GM12878 (cell line): ENCODE results near the gene EXOC8. TPM values are rescaled to one million over a fixed set of nuclear protein-coding genes. Genes with fewer than 3 reads are reported as not detected.

Experiments
- ATF7 ChIP-seq: fragments of 450-650 bp; IDR thresholded peaks from 2 replicates; pipeline ENCODE4 v1.6.1; 2016; ENCODE audit warnings: low read depth, mild to moderate bottlenecking
- ETV6 ChIP-seq, 2 experiments: fragments of 450-650 bp in 1 of 2; IDR thresholded peaks in 1 of 2; conservative IDR thresholded peaks in 1 of 2; 2 replicates each; pipeline ENCODE4 v1.6.1; 2014; ENCODE audit warnings: antibody characterized with exemption in 1 of 2, borderline replicate concordance in 1 of 2, low read depth in 1 of 2, mild to moderate bottlenecking in 1 of 2, moderate library complexity in 1 of 2
- FOS ChIP-seq: IDR thresholded peaks from 3 replicates; pipeline ENCODE4 v1.6.1; 2011; ENCODE audit warnings: borderline replicate concordance; ENCODE audit not compliant: insufficient read length; ENCODE audit errors: extremely low read depth
- GATAD2B ChIP-seq: fragments of 450-650 bp; conservative IDR thresholded peaks from 2 replicates; pipeline ENCODE4 v1.6.1; 2017; ENCODE audit warnings: low read depth, mild to moderate bottlenecking, moderate library complexity
- KDM1A ChIP-seq: fragments of 200-600 bp; sonication (generic); IDR thresholded peaks from 2 replicates; pipeline ENCODE4 v1.6.1; 2016; ENCODE audit warnings: borderline replicate concordance
- MYC ChIP-seq: IDR thresholded peaks from 2 replicates; pipeline ENCODE4 v1.6.1; 2011; ENCODE audit warnings: mild to moderate bottlenecking, low read length, moderate library complexity, inconsistent platforms; ENCODE audit not compliant: insufficient read depth, insufficient replicate concordance, insufficient read length, severe bottlenecking
- SMARCA5 ChIP-seq: fragments of 450-650 bp; IDR thresholded peaks from 2 replicates; pipeline ENCODE4 v1.6.1; 2017; ENCODE audit warnings: mild to moderate bottlenecking
- ZNF207 ChIP-seq: fragments of 450-650 bp; IDR thresholded peaks from 2 replicates; pipeline ENCODE4 v1.6.1; 2014; ENCODE audit warnings: antibody characterized with exemption, mild to moderate bottlenecking, borderline replicate concordance
- ZNF384 ChIP-seq: IDR thresholded peaks from 2 replicates; pipeline ENCODE4 v1.6.1; 2012; ENCODE audit warnings: low read depth, mild to moderate bottlenecking, low read length, improper control_type of control experiment, borderline replicate concordance
- polyA plus RNA-seq, 11 experiments: library from polyadenylated mRNA; depleted of rRNA in 4 of 11; unstranded in 6 of 11; stranded (reverse) in 5 of 11; fragments of >200 nt; fragmentation: Nextera tagmentation in 4 of 11; fragmentation: Illumina TruSeq in 1 of 11; extraction: Ambion mirVana in 4 of 11; extraction: Trizol in 1 of 11; gene quantifications; 1 replicate in 1 of 11; 2 replicates in 10 of 11; pipeline versions ENCODE4 v1.2.1 to v1.2.3, GENCODE V29; 2011 to 2016; ENCODE audit warnings: inconsistent platforms in 2 of 11, missing spikeins in 2 of 11, low read depth in 1 of 11
- total RNA-seq, 4 experiments: library from RNA; depleted of rRNA in 3 of 4; stranded (reverse); fragments of >200 nt in 3 of 4; fragmentation: Illumina TruSeq in 1 of 4; extraction: Trizol in 1 of 4; gene quantifications; 2 replicates each; pipeline versions ENCODE4 v1.2.1 to v1.2.3, GENCODE V29; 2013 to 2021
- TF ChIP-seq, protein P1 (sequence below), 3 experiments: IDR thresholded peaks in 2 of 3; conservative IDR thresholded peaks in 1 of 3; 2 replicates each; pipeline ENCODE4 v1.5.1; 2011; ENCODE audit warnings: low read depth in 3 of 3, low read length in 3 of 3, mild to moderate bottlenecking in 3 of 3, control low read depth in 2 of 3, moderate library complexity in 2 of 3, inconsistent platforms in 1 of 3, mixed read lengths in 1 of 3; ENCODE audit not compliant: control insufficient read depth in 2 of 3, insufficient read depth in 1 of 3; ENCODE audit errors: extremely low read depth in 1 of 3
- TF ChIP-seq, protein P2 (sequence below): fragments of 450-650 bp; IDR thresholded peaks from 2 replicates; pipeline ENCODE4 v1.6.1; 2017; ENCODE audit warnings: borderline replicate concordance
- TF ChIP-seq, protein P3 (sequence below): IDR thresholded peaks from 2 replicates; pipeline ENCODE4 v1.6.1; 2012; ENCODE audit warnings: mild to moderate bottlenecking, low read depth, low read length
- TF ChIP-seq, protein P4 (sequence below): fragments of 450-650 bp; IDR thresholded peaks from 2 replicates; pipeline ENCODE4 v1.6.1; 2018; ENCODE audit warnings: mild to moderate bottlenecking, low read depth, moderate library complexity; ENCODE audit not compliant: partially characterized antibody

EXOC8 gene
- total and polyA plus RNA-seq, 10 of the 15 experiments (the other 5 are each of a cell fraction or from before 2014, with no cell fraction given), result 2.0 to 11.3 (median 6.3) TPM

DNA sequence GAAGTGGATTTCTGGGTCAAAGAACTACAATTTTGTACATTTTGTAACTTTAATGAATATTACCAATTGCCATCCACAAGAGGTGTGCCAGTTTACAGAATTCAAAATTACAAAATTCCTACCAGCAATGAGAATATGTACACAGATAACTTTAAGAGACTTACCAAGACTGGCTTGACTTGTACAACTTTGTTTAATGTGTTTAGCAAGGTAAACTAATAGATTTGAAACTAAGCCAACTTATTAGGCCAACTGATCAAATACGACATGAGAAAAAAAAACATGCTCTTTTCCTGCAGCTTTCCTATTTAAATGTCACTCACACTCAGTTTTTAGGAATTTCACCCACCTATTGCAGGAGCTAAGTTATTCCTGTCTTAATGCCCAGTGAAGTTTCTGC lies 11.4 kb downstream of the EXOC8 start (continued):
- TF ChIP-seq, protein P1, sequence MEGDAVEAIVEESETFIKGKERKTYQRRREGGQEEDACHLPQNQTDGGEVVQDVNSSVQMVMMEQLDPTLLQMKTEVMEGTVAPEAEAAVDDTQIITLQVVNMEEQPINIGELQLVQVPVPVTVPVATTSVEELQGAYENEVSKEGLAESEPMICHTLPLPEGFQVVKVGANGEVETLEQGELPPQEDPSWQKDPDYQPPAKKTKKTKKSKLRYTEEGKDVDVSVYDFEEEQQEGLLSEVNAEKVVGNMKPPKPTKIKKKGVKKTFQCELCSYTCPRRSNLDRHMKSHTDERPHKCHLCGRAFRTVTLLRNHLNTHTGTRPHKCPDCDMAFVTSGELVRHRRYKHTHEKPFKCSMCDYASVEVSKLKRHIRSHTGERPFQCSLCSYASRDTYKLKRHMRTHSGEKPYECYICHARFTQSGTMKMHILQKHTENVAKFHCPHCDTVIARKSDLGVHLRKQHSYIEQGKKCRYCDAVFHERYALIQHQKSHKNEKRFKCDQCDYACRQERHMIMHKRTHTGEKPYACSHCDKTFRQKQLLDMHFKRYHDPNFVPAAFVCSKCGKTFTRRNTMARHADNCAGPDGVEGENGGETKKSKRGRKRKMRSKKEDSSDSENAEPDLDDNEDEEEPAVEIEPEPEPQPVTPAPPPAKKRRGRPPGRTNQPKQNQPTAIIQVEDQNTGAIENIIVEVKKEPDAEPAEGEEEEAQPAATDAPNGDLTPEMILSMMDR (IDR thresholded peaks at IDR 0.05 in 2 of 3, conservative IDR thresholded peaks at IDR 0.05 in 1 of 3; ENCODE audit: control insufficient read depth in 2 of 3, extremely low read depth in 1 of 3, insufficient read depth in 1 of 3, low read depth in 3 of 3, low read length in 3 of 3), result no peak
- no peak for TF ChIP-seq ATF7
- TF ChIP-seq, protein P2, sequence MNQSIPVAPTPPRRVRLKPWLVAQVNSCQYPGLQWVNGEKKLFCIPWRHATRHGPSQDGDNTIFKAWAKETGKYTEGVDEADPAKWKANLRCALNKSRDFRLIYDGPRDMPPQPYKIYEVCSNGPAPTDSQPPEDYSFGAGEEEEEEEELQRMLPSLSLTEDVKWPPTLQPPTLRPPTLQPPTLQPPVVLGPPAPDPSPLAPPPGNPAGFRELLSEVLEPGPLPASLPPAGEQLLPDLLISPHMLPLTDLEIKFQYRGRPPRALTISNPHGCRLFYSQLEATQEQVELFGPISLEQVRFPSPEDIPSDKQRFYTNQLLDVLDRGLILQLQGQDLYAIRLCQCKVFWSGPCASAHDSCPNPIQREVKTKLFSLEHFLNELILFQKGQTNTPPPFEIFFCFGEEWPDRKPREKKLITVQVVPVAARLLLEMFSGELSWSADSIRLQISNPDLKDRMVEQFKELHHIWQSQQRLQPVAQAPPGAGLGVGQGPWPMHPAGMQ, result no peak
- TF ChIP-seq, protein P3, sequence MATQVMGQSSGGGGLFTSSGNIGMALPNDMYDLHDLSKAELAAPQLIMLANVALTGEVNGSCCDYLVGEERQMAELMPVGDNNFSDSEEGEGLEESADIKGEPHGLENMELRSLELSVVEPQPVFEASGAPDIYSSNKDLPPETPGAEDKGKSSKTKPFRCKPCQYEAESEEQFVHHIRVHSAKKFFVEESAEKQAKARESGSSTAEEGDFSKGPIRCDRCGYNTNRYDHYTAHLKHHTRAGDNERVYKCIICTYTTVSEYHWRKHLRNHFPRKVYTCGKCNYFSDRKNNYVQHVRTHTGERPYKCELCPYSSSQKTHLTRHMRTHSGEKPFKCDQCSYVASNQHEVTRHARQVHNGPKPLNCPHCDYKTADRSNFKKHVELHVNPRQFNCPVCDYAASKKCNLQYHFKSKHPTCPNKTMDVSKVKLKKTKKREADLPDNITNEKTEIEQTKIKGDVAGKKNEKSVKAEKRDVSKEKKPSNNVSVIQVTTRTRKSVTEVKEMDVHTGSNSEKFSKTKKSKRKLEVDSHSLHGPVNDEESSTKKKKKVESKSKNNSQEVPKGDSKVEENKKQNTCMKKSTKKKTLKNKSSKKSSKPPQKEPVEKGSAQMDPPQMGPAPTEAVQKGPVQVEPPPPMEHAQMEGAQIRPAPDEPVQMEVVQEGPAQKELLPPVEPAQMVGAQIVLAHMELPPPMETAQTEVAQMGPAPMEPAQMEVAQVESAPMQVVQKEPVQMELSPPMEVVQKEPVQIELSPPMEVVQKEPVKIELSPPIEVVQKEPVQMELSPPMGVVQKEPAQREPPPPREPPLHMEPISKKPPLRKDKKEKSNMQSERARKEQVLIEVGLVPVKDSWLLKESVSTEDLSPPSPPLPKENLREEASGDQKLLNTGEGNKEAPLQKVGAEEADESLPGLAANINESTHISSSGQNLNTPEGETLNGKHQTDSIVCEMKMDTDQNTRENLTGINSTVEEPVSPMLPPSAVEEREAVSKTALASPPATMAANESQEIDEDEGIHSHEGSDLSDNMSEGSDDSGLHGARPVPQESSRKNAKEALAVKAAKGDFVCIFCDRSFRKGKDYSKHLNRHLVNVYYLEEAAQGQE, result no peak
- TF ChIP-seq MYC, result no peak
- TF ChIP-seq ZNF384, result no peak
- no peak for TF ChIP-seq FOS
- TF ChIP-seq GATAD2B, result no peak
- TF ChIP-seq ZNF207, result no peak
- no peak for TF ChIP-seq ETV6 (conservative IDR thresholded peaks at IDR 0.05 in 1 of 2, IDR thresholded peaks at IDR 0.05 in 1 of 2; ENCODE audit: borderline replicate concordance in 1 of 2, low read depth in 1 of 2)
- TF ChIP-seq, protein P4, sequence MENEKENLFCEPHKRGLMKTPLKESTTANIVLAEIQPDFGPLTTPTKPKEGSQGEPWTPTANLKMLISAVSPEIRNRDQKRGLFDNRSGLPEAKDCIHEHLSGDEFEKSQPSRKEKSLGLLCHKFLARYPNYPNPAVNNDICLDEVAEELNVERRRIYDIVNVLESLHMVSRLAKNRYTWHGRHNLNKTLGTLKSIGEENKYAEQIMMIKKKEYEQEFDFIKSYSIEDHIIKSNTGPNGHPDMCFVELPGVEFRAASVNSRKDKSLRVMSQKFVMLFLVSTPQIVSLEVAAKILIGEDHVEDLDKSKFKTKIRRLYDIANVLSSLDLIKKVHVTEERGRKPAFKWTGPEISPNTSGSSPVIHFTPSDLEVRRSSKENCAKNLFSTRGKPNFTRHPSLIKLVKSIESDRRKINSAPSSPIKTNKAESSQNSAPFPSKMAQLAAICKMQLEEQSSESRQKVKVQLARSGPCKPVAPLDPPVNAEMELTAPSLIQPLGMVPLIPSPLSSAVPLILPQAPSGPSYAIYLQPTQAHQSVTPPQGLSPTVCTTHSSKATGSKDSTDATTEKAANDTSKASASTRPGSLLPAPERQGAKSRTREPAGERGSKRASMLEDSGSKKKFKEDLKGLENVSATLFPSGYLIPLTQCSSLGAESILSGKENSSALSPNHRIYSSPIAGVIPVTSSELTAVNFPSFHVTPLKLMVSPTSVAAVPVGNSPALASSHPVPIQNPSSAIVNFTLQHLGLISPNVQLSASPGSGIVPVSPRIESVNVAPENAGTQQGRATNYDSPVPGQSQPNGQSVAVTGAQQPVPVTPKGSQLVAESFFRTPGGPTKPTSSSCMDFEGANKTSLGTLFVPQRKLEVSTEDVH, result no peak
- TF ChIP-seq KDM1A, result no peak
- TF ChIP-seq SMARCA5, result no peak
